ENCODE results near the gene EP400.

- no peak for TF ChIP-seq CTCF (IDR thresholded peaks at IDR 0.05)
- TF ChIP-seq ZFX (IDR thresholded peaks at IDR 0.05; ENCODE audit: borderline replicate concordance) = no peak
These were observed 105.9 kb downstream of the EP400 start for GRCh38 chr12:132055535-132056096.
